Measurements from ENCODE around the gene ZNF618. TPM values are rescaled to one million over a fixed set of nuclear protein-coding genes. Genes with fewer than 3 reads are reported as not detected.

ZNF618 gene
- total RNA-seq, 2 experiments from 2014 or later = not detected

GRCh38 chr9:113892861-113893491 lies 16.9 kb downstream of the ZNF618 start:
- H2AFZ ChIP-seq (ENCODE audit: low read length) = no peak overlapping the region
- POLR2A ChIA-PET = interaction anchor here (0.5 kb wide), 1 partner anchor 401 kb away, joined by 3 read pairs; no protein-coding TSS in a partner anchor
- no peak for DNase-seq (ENCODE audit: low spot score)
- H3K27ac ChIP-seq (ENCODE audit: low read depth, low read length, poor library complexity, severe bottlenecking) = no peak overlapping the region
- H3K36me3 ChIP-seq (ENCODE audit: insufficient read depth, low read length) = no peaks in the 10 kb centered on the region
- no peaks in the 10 kb centered on the region for H3K9me2 ChIP-seq (ENCODE audit: insufficient read depth, low read length)
- no peaks in the 10 kb centered on the region for H3K79me2 ChIP-seq (ENCODE audit: insufficient read depth, low read depth, low read length)
- intact Hi-C loops (cut with micrococcal nuclease; ENCODE audit: unreplicated experiment) = no loop called here
- no peak overlapping the region for H3K4me3 ChIP-seq (ENCODE audit: low read depth, low read length, poor library complexity, severe bottlenecking)
- H4K20me1 ChIP-seq (ENCODE audit: insufficient read depth, low read length) = no peaks in the 10 kb centered on the region
- CTCF ChIA-PET (ENCODE audit: unreplicated experiment) = no interaction called here
- BruUV-seq (replicated peaks) = no TSS peak
- H3K9me3 ChIP-seq (ENCODE audit: low read length) = no peaks in the 10 kb centered on the region
- H3K4me1 ChIP-seq (ENCODE audit: insufficient read depth, low read length, poor library complexity, severe bottlenecking) = no peaks in the 10 kb centered on the region
- H3K4me2 ChIP-seq (ENCODE audit: low read length) = no peak overlapping the region
- TF ChIP-seq EZH2phosphoT487 (IDR thresholded peaks at IDR 0.05; ENCODE audit: borderline replicate concordance, low read depth, low read length) (no peak), CTCF (conservative IDR thresholded peaks at IDR 0.05; ENCODE audit: low read length) (no peak)

GRCh38 chr9:113894166-113894565 lies 18.1 kb downstream of the ZNF618 start:
- TF ChIP-seq CTCF (conservative IDR thresholded peaks at IDR 0.05; ENCODE audit: low read length) = no peak
- Histone ChIP-seq H3K79me2 (ENCODE audit: insufficient read depth, low read depth, low read length) (no peaks in the 10 kb centered on the region), H4K20me1 (ENCODE audit: insufficient read depth, low read length) (no peaks in the 10 kb centered on the region), H2AFZ (ENCODE audit: low read length) (no peak overlapping the region), H3K9me2 (ENCODE audit: insufficient read depth, low read length) (no peaks in the 10 kb centered on the region), H3K4me2 (ENCODE audit: low read length) (no peak overlapping the region), H3K36me3 (ENCODE audit: insufficient read depth, low read length) (no peaks in the 10 kb centered on the region), H3K4me3 (ENCODE audit: low read depth, low read length, poor library complexity, severe bottlenecking) (no peak overlapping the region), H3K4me1 (ENCODE audit: insufficient read depth, low read length, poor library complexity, severe bottlenecking) (no peaks in the 10 kb centered on the region), H3K9me3 (ENCODE audit: low read length) (no peaks in the 10 kb centered on the region), H3K27ac (ENCODE audit: low read depth, low read length, poor library complexity, severe bottlenecking) (no peak overlapping the region)
- CTCF ChIA-PET (ENCODE audit: unreplicated experiment) = no interaction called here
- intact Hi-C loops (cut with micrococcal nuclease; ENCODE audit: unreplicated experiment) = no loop called here
- POLR2A ChIA-PET = no interaction called here
- BruUV-seq (replicated peaks) = no TSS peak
- no peak for DNase-seq (ENCODE audit: low spot score)

- intact Hi-C loops (cut with micrococcal nuclease; ENCODE audit: unreplicated experiment) = no loop called here
- Histone ChIP-seq H3K4me1 (ENCODE audit: insufficient read depth, low read length, poor library complexity, severe bottlenecking) (no peaks in the 10 kb centered on the region), H3K27ac (ENCODE audit: low read depth, low read length, poor library complexity, severe bottlenecking) (no peak overlapping the region), H2AFZ (ENCODE audit: low read length) (no peak overlapping the region), H3K4me2 (ENCODE audit: low read length) (no peak overlapping the region), H4K20me1 (ENCODE audit: insufficient read depth, low read length) (no peaks in the 10 kb centered on the region), H3K36me3 (ENCODE audit: insufficient read depth, low read length) (no peaks in the 10 kb centered on the region), H3K79me2 (ENCODE audit: insufficient read depth, low read depth, low read length) (no peaks in the 10 kb centered on the region), H3K4me3 (ENCODE audit: low read depth, low read length, poor library complexity, severe bottlenecking) (no peak overlapping the region), H3K9me2 (ENCODE audit: insufficient read depth, low read length) (no peaks in the 10 kb centered on the region), H3K9me3 (ENCODE audit: low read length) (no peaks in the 10 kb centered on the region)
- CTCF ChIA-PET (ENCODE audit: unreplicated experiment) = no interaction called here
- no TSS peak for BruUV-seq (replicated peaks)
- TF ChIP-seq EZH2phosphoT487 (IDR thresholded peaks at IDR 0.05; ENCODE audit: borderline replicate concordance, low read depth, low read length) (no peak), CTCF (conservative IDR thresholded peaks at IDR 0.05; ENCODE audit: low read length) (no peak)
- no peak for DNase-seq (ENCODE audit: low spot score)
- POLR2A ChIA-PET = no interaction called here
These were observed 19.4 kb downstream of the ZNF618 start for GRCh38 chr9:113895526-113895925.
